ENCODE measurements around the gene LRRC15.

LRRC15 gene

DNA sequence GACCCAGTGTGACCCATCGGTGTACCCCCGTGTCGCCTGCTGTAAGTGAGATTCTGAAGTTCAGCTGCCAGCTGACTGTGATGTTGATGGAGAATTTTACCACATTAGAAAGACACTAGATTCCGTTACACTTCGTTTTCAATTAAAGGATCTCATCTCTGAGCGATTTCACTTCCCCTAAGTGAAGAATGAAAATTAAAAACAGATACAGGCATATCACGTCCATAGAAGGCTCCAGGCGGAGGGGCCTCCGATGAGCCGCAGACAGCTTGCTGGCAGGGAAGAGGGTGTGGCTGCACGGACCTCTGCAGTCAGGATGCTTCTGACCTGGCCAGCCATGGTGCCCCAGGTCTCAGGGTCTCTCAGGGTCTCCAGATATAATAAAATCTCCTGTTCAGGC, 11.9 kb downstream of the LRRC15 start:
- DNase-seq = no peak

DNA sequence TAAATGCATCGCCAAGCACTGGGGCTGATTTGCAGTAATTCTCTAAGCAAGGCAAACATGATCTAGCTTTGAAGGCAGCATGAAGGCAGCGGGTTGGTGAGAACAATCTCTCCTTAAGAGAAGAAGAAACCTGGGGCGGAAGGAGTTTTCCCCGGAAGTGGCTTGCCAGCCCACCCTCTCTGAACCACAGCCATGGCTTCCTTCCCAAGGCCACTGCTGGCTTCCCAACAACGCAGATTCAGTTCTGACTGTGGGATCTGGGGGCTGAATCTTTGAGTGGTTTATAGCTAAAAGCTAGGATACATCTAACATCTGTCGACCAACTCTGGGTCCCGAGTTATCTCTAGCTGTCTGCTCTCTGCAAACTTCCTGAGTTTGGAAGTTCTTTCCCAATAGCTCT, 14.2 kb downstream of the LRRC15 start:
- no peak for DNase-seq

DNA sequence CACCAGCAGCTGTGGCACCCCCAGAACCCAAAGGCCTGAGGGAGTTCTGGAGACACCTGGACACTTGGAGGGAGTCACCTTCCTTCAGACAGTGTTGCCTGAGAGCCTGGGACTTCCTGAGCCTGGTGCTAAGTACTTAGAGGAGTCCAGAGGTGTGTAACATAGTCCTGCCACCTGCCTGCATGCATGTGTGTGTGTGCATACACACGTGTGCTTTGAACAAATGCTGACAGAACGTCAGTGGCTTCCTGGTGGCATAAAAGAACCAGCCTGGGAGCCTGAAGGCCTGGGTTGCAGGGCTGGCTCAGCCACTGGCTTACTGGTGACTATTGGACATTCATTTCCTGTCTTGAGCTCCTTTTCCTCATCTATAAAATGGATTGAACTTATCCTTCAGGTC, 15.2 kb downstream of the LRRC15 start:
- no peak for DNase-seq

DNA sequence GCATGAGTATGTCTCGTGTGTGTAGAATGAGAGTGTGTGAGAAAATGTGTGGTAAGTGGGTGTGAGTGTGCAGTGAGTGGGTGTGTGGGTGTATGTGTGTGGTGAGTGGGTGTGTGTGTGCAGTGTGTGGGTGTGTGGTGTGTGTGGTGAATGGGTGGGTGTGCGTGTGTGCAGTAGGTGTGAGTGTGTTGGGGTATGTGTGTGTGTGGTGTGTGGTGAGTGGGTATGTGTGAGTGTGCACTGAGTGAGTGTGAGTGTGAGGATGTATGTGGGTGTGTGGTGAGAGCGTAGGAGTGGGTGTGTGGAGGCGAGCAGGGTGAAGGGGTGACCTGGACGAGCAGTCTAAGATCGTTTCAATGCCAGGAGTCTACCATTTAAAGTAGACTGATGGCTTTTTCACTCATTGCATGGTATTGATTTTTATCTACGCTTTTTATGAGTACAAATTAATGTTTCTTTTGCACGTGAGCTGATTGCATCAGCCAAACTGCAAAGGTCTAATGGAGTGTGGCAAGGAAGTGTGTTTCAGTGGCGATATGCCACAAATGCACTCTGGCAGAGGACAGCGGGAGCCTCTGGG, 16.8 kb downstream of the LRRC15 start:
- DNase-seq = no peak

DNA sequence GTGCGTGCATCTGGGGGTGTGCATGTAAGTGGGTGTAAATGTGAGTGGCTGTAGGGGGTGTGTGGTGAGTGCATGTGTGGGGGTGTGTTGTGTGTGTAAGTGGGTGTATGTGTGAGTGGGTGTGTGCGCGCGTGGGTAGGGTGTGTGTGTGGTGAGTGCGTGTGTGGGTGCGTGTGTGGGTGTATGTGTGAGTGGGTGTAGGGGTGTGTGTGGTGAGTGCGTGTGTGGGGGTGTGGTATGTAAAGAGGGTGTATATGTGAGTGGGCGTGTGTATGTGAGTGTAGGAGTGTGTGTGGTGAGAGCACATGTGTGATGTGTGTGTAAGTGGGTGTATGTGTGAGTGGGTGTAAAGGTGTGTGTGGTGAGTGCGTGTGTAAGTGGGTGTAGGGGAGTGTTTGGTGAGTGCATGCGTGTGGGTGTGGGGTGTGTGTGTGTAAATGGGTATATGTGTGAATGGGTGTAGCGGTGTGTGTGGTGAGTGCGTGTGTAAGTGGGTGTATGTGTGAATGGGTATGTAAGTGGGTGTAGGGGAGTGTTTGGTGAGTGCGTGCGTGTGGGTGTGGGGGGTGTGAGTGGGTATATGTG, 17.5 kb downstream of the LRRC15 start:
- DNase-seq = no peak

DNA sequence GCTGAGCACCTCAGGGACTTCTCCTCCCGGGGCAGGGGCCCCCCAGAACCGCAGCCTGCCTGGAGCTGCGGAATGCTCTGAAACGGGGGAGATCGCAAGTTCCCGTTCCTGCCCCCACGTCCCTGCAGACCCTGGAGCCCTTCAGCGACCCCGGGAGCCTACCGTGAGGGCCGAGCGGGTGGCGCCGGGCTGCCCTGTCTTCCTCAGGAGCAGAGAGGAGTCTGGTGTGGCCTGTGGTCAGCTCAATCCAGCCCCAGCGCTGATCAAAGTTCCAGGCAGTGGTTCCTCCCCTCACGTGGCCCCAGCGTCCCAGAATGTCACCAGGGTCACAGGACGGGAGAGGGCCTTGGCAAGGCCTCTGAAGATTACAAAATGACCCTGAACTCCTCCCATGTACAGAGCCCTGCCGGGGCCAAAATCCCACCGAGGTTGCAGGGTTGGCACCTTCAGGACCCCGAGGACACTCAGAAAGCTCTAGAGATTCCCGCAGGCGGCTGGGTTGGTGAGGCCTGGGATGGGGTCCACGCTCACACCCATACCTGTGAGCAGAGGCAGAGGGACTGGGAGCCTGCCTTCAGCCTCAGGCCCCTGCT, 18.4 kb downstream of the LRRC15 start, which contains the start of gene CPN2:
Gene CPN2, minus strand, starts transcription at position 249 of the 593 bp plus-strand sequence. CDS start 8,626 bp downstream, outside the sequence.
- DNase-seq = no peak

DNA sequence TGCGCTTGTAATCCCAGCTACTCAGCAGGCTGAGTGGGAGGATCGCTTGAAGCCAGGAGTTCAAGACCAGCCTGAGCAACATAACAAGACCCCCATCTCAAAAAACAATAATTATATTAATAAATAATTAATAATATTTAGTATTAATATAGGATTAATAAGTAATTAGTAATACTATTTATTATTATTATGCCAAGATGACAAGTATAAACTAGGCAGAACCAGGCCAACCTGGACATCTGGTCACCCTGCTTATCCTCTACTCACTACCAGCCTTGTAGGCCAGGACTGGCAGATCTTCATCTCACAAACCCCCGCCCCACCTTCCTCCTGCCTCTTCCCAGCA, 18.8 kb downstream of the LRRC15 start:
- DNase-seq = no peak

DNA sequence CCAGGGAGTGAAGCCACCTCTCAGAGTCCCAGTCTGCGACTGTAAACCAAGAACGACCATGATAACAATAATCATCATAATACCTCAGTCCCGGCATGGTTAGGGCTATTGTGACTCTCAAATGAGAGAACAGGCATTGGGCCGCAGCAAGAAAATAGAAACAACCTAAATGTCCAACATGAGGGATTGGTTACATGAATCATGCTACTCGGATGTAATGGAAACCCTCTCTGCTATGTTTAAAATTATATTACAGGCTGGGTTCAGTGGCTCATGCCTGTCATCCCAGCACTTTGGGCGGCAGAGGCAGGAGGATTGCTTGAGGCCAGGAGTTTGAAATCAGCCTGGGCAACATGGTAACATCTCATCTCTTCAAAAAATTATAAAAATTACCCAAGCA, 21.2 kb downstream of the LRRC15 start:
- no peak for DNase-seq

DNA sequence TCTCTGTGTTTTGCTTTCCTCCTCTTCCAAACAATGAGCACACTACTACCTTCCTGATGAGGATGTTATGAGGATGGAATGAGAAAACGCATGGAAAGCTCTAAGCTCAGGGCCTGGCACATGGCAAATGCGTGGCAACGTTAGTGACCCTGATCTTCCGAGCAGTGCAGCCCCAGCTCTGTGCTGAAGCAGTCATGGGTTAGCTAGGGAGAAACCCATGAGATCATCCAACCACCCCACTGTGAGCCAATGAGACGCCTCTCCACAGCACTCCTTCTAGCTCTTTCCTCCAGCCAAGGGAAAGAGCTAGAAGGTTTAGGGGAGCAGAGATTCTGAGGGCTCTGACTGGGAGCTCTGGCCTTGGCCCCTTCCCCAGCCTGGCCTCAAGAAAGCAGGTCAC, 22.9 kb downstream of the LRRC15 start:
- DNase-seq = no peak

DNA sequence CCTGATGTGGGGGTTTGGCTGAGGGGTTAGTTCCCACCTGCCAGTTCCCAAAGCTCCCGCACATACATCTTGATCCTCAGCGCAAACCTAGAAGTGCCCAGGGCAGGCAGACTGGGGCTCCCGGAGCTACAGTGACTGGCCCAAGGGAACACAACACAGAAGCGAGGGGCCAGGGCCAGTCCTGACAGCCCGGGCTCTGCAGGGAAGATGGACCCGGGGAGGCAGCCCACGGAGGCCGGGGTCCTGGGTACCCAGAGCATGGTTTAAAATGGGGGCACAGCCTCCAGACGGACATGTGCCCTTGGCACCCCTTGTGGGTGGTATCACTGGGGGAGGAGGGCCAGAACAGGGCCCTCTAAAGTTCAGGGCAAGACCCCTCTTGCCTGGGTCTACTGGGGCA, 23.5 kb downstream of the LRRC15 start:
- no peak for DNase-seq

DNA sequence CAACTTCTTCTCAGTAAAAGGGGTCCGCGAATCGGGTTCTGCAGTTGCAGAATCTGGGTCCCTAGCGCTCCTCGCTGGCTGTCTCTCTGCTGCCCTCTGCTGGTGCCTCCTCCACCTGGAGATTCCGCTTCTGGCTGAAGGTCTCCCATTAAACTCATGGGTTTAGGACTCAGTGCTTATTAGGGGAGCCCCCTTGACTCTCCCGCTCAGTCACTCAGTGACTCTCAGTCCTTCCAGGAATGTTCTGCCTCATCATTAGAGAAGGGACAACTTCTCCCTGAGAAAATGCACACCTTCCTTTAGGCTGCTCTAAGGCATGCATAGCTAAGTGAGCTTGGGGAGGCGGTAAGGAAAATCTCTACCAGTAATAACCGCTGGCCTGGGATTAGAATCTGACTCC, 25.5 kb downstream of the LRRC15 start:
- peak; percentile 48 for DNase-seq

DNA sequence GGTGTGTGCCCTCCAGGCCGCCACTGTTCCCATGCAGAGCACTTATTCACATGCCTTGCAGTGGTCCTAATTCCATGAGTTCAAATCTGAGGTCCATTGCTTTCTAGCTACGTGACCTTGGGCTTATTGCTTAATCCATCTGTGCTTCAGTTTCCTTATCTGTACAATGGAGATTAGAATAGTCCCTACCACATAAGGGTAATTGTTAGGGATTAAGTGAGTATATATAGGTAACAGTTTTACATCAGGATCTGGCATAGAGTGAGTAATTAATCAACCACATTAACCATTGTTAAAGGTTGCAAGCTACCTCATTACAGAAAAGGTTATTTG, 26.0 kb downstream of the LRRC15 start:
- no peak for DNase-seq

DNA sequence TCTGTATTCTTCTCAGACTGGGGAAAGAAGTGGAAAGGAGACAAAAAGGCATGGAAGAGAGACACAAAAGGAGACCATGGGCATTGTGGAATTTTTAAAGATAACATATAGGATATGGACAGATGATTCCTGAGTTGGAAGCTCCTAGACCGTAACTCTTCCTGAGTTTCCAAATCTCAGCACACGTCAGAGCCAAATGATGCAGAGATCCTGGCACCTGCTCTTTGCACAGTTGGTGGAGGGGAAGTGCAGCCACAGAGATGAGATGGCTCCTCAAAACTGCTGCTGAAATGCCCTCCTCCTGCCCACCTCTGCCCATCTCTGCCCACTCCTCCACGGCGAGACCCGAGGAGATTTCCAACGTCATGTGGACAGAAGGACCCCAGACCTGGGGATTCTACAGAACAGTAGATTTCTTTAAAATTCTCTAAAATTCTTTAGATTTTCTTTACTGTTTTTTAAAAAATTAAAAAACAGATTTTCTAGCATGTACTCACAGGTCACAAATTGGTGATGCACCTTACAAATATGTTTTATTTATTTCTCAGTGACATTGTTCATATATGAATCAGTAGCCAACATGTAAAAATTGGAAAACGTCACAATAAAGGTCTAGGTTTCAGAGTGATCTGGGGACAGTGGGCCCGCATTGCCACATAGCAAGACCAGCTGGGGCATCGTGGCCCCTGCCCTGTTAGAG, 26.5 kb downstream of the LRRC15 start:
- DNase-seq = no peak

DNA sequence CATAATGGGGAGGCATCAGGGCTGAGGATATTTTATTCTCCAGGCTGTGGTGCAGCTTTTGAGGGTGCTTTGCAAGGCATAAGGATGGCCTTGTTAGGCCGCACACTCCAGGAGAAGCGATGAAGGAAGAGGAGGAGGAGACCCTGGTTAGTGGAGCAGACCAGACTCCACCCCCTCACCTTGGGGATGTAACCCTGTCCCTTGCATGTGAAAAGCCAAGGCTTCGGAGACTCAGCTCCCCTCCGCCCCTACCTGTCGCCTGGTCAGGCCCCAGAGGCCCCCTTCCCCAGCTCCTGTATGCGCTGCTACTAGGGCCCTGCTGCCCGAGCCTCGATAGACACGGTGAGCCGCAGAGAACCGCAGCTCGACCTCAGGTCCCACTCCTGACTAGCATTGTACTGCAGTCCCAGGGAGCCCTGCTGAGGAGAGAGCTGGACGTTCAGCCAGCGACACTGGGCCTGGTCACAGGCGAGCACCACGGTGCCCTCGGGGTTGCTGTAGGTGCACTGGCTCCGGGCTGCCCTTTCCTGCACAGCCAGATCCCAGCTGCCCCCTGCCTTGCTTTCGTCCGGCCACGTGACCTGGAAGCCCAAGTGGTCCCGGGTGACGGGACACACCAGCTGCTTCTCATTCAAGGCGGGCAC, 28.7 kb downstream of the LRRC15 start:
- DNase-seq = no peak

DNA sequence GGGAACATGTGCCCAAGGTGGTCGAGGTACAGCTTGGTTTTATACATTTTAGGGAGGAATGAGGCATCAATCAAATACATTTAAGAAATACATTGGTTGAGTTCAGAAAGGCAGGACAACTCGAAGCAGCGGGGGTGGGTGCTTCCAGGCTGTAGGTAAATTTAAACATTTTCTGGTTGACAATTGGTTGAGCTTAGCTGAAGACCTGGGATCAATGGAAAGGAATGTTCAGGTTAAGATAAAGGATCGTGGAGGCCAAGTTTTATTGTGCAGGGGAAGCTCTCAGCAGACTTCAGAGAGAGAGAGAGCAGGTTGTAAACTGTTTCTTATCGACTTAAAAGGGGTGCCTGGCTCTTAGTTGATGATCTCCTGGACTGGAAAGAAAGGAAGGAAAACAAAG, 29.7 kb downstream of the LRRC15 start:
- DNase-seq = no peak

DNA sequence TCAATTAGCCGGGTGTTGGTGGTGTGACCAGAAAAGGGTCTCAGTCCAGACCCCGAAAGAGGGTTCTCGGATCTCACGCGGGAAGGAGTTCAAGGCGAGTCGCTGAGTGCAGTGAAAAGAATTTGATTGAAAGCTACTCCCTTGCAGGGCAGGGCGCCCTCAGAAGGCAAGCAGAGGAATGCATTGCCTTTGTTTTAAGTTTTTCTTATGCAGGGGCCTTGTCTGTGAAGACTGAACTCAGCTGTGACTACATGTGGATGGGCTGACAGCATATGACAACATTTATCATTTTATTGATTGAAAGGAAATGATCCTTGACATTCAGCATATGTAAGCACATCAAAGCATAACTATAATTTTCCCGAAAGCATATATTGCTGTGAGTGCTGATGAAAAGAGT, 30.2 kb downstream of the LRRC15 start:
- no peak for DNase-seq

DNA sequence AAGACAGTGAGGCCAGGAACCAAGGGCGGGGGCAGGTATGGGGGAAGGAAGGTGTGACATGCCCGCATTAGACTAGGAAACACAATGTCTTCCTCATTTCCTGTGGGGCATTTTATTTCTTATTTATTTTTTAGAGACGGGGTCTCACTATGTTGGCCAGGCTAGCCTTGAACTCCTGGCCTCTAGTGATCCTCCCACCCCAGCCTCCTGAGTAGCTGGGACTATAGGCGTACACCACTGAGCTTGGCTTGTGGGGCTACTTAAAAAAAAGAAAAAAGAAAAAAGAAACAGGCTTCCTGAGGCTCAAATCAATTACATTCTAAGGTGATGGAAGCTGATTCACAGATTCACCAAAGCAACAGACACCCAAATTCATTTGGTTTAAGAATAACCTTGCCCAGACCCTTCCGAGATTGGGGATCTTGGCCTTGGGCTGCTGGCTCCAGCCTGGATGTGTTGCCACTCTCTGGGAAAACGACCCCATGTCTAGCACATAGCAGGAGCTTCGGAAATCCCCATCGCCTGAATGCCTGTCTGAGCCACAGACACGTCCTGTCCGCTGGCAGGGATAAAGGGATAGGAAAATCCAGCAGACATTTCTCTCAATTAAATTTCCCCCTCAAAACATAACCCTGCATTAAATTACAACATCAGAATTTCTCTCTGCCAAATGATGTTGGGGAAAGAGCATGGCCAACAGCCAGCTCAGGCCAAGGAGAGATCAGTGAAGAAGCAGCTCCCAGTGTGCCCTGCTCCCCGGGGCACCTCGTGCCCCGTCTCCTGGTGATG, 31.4 kb downstream of the LRRC15 start:
- DNase-seq = no peak

DNA sequence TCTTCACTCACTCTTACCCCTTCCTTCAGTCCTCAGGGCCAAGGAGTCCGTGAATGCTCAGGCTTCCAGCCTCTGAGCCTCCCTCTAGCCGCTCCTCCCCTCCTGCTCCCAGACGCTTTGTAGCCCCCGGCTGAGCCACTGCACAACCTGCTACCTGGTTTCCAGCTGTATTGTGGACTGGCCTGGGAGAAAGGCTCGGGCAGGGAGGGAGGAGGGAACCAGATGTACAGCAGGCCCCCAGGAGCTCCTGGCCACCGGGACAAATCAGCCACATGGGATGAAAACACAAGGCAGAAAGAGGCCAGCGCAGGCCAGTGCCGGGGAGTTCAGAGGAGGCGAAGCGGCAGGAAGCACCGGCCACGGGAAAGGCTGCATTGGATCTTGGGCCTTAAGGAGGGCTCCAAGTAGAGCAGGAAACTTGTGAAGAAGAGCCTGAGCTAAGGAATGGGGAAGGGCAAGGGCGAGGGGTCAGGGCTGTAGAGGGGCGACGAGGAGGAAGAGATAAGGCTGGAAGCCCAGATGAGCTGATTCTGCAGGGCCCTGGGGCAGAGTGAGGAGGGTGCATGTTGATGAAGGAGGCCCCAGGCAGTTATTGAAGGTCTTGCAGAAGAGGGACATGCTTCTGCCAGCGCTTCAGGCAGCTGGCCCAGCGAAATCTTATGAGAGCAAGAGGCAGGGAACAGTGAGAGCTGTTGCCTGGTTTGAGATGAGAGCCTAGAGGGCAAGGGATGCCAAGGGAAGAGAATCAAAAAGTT, 32.8 kb downstream of the LRRC15 start:
- no peak for DNase-seq

DNA sequence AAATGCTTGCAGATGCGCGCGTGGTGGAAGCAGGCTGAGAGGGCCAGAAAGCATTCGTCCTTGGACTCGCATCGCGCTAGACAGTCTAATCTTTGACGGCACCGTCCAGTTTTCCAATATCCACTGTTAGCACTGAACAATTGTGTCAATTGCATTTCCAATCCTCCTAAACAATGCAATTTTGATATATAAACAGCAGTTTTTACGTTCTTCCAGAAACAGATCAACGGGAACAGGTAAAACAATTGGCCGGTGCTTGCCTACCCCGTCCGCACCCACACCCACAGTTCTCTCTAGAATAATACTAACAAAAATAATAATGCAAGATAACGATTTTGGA, 35.6 kb downstream of the LRRC15 start:
- DNase-seq = no peak

DNA sequence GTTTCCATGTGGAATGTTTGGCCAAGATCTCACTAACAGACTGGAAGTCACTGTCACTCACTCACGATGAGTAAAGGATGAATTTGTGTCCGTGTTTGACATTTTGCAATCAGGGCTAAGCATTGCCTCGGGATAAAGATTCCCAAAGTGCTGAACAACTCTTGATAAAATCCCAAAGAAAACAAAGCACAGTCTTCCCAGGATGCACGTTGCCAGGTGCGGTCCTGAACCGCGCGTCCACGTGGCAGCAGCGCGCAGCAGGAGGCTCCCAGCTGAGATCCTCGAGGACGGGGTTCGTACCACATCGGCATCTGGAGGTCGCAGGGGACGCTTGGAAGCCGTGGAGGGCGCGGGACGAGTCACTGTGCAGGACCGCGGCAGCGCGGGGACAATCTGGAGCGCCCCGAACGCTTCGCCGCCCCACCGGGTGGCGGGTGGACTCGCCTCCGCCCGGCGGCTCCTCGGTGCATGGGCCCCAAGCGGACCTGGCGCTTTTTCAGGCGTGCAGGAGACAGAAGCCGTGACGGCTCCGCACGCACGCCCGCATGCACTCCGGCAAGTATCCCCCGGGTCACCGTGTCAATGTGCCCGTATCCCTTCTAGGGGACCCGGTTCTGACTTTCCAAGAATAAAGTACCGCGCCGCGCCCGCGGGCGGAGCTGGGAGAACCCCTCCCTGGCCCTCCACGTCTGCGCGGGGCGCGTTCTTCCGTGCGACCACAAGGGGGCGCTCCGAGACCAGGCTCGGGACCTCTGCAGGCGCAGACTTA, 36.1 kb downstream of the LRRC15 start:
- DNase-seq = no peak

DNA sequence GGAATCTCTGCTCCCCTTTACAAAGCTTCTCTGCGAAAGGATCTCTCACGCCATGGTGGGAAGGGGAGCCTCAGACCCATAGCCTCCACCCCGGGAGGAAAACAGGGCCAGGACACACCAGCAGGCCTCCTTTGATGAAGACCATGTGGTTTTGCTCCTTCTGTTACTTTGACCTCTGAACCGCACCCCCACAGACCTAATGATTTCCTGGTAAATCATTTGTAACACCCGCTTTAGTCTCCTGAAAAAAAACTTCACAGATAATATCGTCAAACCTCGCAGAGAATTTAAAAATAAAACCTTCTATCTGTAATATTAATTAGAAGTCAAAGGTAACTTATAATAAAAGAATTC, 36.7 kb downstream of the LRRC15 start:
- no peak for DNase-seq

DNA sequence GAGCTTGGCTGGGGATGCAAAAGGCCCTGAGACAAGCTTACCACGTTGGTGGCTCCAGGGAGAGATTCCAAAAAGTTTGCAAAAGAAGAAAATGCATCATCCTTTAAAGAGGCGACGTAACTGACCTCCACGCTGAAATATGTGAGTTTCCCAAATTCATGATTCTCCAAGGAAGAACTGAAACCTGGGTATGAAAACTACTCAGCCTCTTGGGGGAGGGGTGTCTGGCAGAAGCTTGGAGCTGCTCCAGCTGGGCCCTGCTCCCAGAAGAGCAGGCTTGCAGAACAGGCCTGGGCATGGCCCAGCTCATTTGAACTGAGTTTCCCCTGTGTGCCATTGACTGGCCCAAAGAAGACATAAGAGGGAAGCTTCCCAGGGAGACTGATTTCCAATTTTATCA, 39.0 kb downstream of the LRRC15 start:
- no peak for DNase-seq

Data from COR-L47 (cell line).